T-cell (primary cell): ENCODE results near the gene IL1RN. TPM values are rescaled to one million over a fixed set of nuclear protein-coding genes. Genes with fewer than 3 reads are reported as not detected.

Experiments used
- ATAC-seq, 4 experiments: fragments of 200-7000 bp in 3 of 4; fragments of 150-1000 bp in 1 of 4; cut with Tn5 transposase; replicated peaks in 1 of 4; 1 replicate in 3 of 4; 2 replicates in 1 of 4; pipeline ENCODE4 v1.10.0; 2021; ENCODE audit warnings: moderate library complexity in 3 of 4, mild to moderate bottlenecking in 2 of 4, moderate number of reproducible peaks in 1 of 4
- CTCF ChIA-PET, 2 donors: fragments of 300-600 bp; sonication (Branson Sonifier 250); formaldehyde crosslinking; loops; one replicate each; lab custom pipeline; 2022; ENCODE audit warnings: antibody characterized with exemption in 2 of 2; lab: Charles Lee
- POLR2A ChIA-PET, 2 donors: fragments of 300-600 bp; sonication (Branson Sonifier 250); formaldehyde crosslinking; loops; one replicate each; lab custom pipeline; 2022; ENCODE audit warnings: antibody characterized with exemption in 2 of 2; lab: Charles Lee
- DNase-seq, 35 experiments: peaks; one replicate each; pipeline versions ENCODE4 v3.0.0 to v3.0.0-alpha.2; 2013 to 2023
- H3K27ac ChIP-seq: one replicate; pipeline ENCODE4 v1.5.1; 2013; ENCODE audit warnings: low read length
- H3K27me3 ChIP-seq, 2 experiments: replicated peaks in 1 of 2; 1 replicate in 1 of 2; 2 replicates in 1 of 2; pipeline versions ENCODE4 v1.6.1 to v1.7.0; 2013; ENCODE audit warnings: low read length in 1 of 2, mixed read lengths in 1 of 2; ENCODE audit not compliant: control insufficient read depth in 2 of 2, insufficient read depth in 2 of 2; ENCODE audit errors: extremely low read depth in 1 of 2
- H3K36me3 ChIP-seq, 2 donors: 1 replicate in 1 of 2; 2 replicates in 1 of 2; pipeline versions ENCODE4 v1.6.1 to v1.7.0; 2013; ENCODE audit warnings: low read length in 1 of 2; ENCODE audit not compliant: control insufficient read depth in 2 of 2, insufficient read depth in 1 of 2; ENCODE audit errors: extremely low read depth in 1 of 2
- H3K4me1 ChIP-seq, 2 experiments: 1 replicate in 1 of 2; 2 replicates in 1 of 2; pipeline versions ENCODE4 v1.6.1 to v1.7.0; 2013; ENCODE audit warnings: low read length in 2 of 2, mixed read lengths in 1 of 2; ENCODE audit not compliant: insufficient read depth in 2 of 2, control insufficient read depth in 1 of 2; ENCODE audit errors: extremely low read depth in 1 of 2
- H3K4me3 ChIP-seq, 2 donors: 1 replicate in 1 of 2; 2 replicates in 1 of 2; pipeline versions ENCODE4 v1.5.1 to v1.7.0; 2013; ENCODE audit warnings: mild to moderate bottlenecking in 2 of 2, low read length in 1 of 2, moderate library complexity in 1 of 2; ENCODE audit not compliant: control insufficient read depth in 1 of 2; ENCODE audit errors: extremely low read depth in 1 of 2
- H3K9me3 ChIP-seq: 2 replicates; pipeline ENCODE4 v1.7.0; 2013
- H3K27ac Mint-ChIP-seq, 2 donors: one replicate each; pipeline ENCODE4 v1.8.0; 2020 to 2021; ENCODE audit warnings: mild to moderate bottlenecking in 2 of 2, mixed read lengths in 2 of 2
- H3K27me3 Mint-ChIP-seq, 2 donors: one replicate each; pipeline ENCODE4 v1.8.0; 2021 to 2022; ENCODE audit warnings: mixed read lengths in 2 of 2
- H3K36me3 Mint-ChIP-seq: one replicate; pipeline ENCODE4 v1.8.0; 2021; ENCODE audit warnings: mixed read lengths
- H3K4me1 Mint-ChIP-seq, 3 donors: one replicate each; pipeline ENCODE4 v1.8.0; 2020 to 2022; ENCODE audit warnings: mixed read lengths in 3 of 3, mild to moderate bottlenecking in 1 of 3
- H3K4me3 Mint-ChIP-seq, 3 donors: one replicate each; pipeline ENCODE4 v1.8.0; 2020 to 2022; ENCODE audit warnings: mild to moderate bottlenecking in 3 of 3, mixed read lengths in 3 of 3, moderate library complexity in 3 of 3
- H3K9me3 Mint-ChIP-seq, 3 donors: one replicate each; pipeline ENCODE4 v1.8.0; 2020 to 2022; ENCODE audit warnings: mixed read lengths in 3 of 3
- WGBS: methylation state at CpG from one replicate; pipeline ENCODE4 v1.1.5; 2013; ENCODE audit warnings: missing lambda C conversion rate; ENCODE audit not compliant: insufficient coverage; 5-methylcytosine and 5-hydroxymethylcytosine counted together
- total RNA-seq, 35 experiments: library from RNA in 6 of 35; stranded (reverse) in 6 of 35; fragments of 120-200 nt in 1 of 35; gene quantifications; one replicate each; pipeline versions ENCODE4 v1.2.1 to v1.2.4 and lab custom pipeline; 2013 to 2026

IL1RN gene
- total RNA-seq, 5 donors from 2014 or later (not counting 1 experiment from before 2014, with no cell fraction given) = not detected

- H3K4me3 ChIP-seq = no peak overlapping the region
- H3K27ac ChIP-seq = no peak overlapping the region
- H3K36me3 Mint-ChIP-seq = no peaks in the 10 kb centered on the region
- H3K27me3 ChIP-seq = no peaks in the 10 kb centered on the region
- ChIA-PET POLR2A (interaction anchor here in 1 of 2 donors (0.6 kb wide), 1 partner anchor 55 kb away, joined by 3 read pairs; no protein-coding TSS in a partner anchor), CTCF (no interaction called here)
- no peak overlapping the region for H3K27ac Mint-ChIP-seq
- DNase-seq (no peak), ATAC-seq (no peak)
- no peaks in the 10 kb centered on the region for H3K9me3 ChIP-seq
- WGBS = no CpG with 5 or more reads among the region's 8 CpGs
- no peaks in the 10 kb centered on the region for H3K36me3 ChIP-seq
- peaks cover 11 to 17% of the 10 kb centered on the region in 2 experiments for H3K4me1 ChIP-seq
- H3K4me1 Mint-ChIP-seq = peaks cover 9 to 13% (median 10%) of the 10 kb centered on the region in 3 donors
- no peaks in the 10 kb centered on the region for H3K9me3 Mint-ChIP-seq
- peaks cover 0 to 6% of the 10 kb centered on the region in 2 donors for H3K27me3 Mint-ChIP-seq
- no peak overlapping the region for H3K4me3 Mint-ChIP-seq
These were observed 15.0 kb upstream of the IL1RN start for GRCh38 chr2:113112441-113112840.

- Mint-ChIP-seq H3K4me1 (peaks cover 9 to 13% (median 12%) of the 10 kb centered on the region in 3 donors), H3K27me3 (peaks cover 0 to 6% of the 10 kb centered on the region in 2 donors), H3K27ac (no peak overlapping the region), H3K9me3 (no peaks in the 10 kb centered on the region), H3K36me3 (no peaks in the 10 kb centered on the region), H3K4me3 (no peak overlapping the region)
- DNase-seq (no peak), ATAC-seq (no peak)
- no peaks in the 10 kb centered on the region for H3K36me3 ChIP-seq
- no peaks in the 10 kb centered on the region for H3K9me3 ChIP-seq
- CTCF ChIA-PET = interaction anchor here (0.6 to 0.8 kb wide), 3 partner anchors 24 to 213 kb away, joined by 3 to 5 read pairs (median 4); no protein-coding TSS in a partner anchor
- H3K4me3 ChIP-seq = no peak overlapping the region
- no peaks in the 10 kb centered on the region for H3K27me3 ChIP-seq
- POLR2A ChIA-PET = no interaction called here
- peaks cover 11 to 17% of the 10 kb centered on the region in 2 experiments for H3K4me1 ChIP-seq
- WGBS = no CpG with 5 or more reads among the region's 6 CpGs
- H3K27ac ChIP-seq = no peak overlapping the region
These were observed 14.5 kb upstream of the IL1RN start for GRCh38 chr2:113112871-113113270.

DNA sequence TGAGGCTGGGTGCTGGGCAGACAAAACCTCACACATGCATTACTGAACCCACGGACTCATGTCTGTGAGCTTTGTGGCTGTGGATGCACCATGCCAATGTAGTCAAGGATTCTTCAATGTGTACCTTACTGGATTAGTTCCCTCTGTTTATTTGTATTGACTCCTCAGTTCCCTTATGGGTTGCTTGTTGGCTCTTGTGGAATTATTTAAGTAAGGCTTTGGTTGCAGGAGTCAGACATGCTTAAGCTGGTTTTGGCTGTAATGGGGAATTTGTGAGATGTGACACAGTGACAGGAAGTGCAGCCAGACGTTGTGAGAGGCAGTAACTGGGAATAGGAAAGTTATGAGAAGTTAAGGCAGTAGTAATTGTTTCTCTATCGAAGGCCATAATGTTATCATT lies 13.6 kb upstream of the IL1RN start:
- H3K9me3 Mint-ChIP-seq = no peaks in the 10 kb centered on the region
- H3K4me3 Mint-ChIP-seq = no peak overlapping the region
- H3K36me3 Mint-ChIP-seq = no peaks in the 10 kb centered on the region
- H3K4me1 Mint-ChIP-seq = peaks cover 9 to 13% (median 12%) of the 10 kb centered on the region in 3 donors
- H3K36me3 ChIP-seq = no peaks in the 10 kb centered on the region
- H3K27me3 ChIP-seq = no peaks in the 10 kb centered on the region
- 43% methylated on average over 2 of the region's 3 CpGs for WGBS
- no peak overlapping the region for H3K27ac Mint-ChIP-seq
- ATAC-seq (no peak), DNase-seq (no peak)
- H3K27ac ChIP-seq = no peak overlapping the region
- H3K4me3 ChIP-seq = no peak overlapping the region
- H3K27me3 Mint-ChIP-seq = peaks cover 0 to 1% of the 10 kb centered on the region in 2 donors
- CTCF ChIA-PET = interaction anchor here in 1 of 2 donors (0.6 kb wide), 1 partner anchor 25 kb away, joined by 3 read pairs; no protein-coding TSS in a partner anchor
- POLR2A ChIA-PET = no interaction called here
- H3K4me1 ChIP-seq = peaks cover 11 to 17% of the 10 kb centered on the region in 2 experiments
- no peaks in the 10 kb centered on the region for H3K9me3 ChIP-seq

DNA sequence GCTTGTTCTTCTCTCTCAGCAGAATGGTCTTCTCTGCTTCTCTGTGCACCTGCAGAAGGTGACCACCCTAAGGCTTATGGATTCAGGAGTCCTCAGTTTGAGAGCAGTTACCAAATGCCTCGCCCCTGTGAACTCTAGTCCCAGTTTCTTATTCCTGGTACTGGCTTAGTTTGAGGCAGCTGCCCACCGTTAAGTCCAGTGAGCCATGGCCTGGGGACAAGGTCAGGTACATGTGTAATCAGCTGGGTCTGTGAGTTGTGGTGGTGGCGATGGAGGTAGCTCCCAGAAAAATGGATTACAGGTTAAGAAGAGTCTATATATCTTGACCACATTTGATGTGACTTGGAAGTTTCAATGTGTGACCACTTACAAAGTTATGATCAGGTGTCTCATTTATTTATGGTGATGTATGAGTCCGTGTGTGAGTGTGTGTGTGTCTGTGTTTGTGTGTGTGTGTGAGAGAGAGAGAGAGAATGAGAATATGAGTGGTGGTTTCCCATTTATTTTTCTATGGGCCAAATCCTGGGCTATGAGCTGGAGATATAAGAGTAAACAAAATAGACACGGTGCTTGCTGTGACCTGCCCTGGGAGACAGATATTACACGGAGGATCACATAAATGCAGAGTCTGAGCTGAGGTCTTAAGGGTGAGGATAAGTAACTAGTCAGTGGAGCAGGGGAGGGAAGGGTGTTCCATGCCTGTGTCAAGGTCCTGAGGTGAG lies 13.0 kb upstream of the IL1RN start:
- Histone ChIP-seq H3K4me1 (peaks cover 11 to 17% of the 10 kb centered on the region in 2 experiments), H3K9me3 (no peaks in the 10 kb centered on the region), H3K27ac (no peak overlapping the region), H3K27me3 (no peaks in the 10 kb centered on the region), H3K4me3 (no peak overlapping the region), H3K36me3 (no peaks in the 10 kb centered on the region)
- CTCF ChIA-PET = interaction anchor here in 1 of 2 donors (0.6 kb wide), 1 partner anchor 25 kb away, joined by 3 read pairs; no protein-coding TSS in a partner anchor
- Mint-ChIP-seq H3K9me3 (no peaks in the 10 kb centered on the region), H3K4me3 (no peak overlapping the region), H3K27me3 (no peaks in the 10 kb centered on the region), H3K4me1 (peaks cover 9 to 13% (median 12%) of the 10 kb centered on the region in 3 donors), H3K36me3 (no peaks in the 10 kb centered on the region), H3K27ac (no peak overlapping the region)
- WGBS = 90% methylated on average over 6 of the region's 6 CpGs
- DNase-seq = no peak
- no peak for ATAC-seq
- POLR2A ChIA-PET = no interaction called here

- ATAC-seq (no peak), DNase-seq (no peak)
- no CpG with 5 or more reads among the region's 4 CpGs for WGBS
- Mint-ChIP-seq H3K9me3 (no peaks in the 10 kb centered on the region), H3K27me3 (peaks cover 0 to 4% of the 10 kb centered on the region in 2 donors), H3K36me3 (no peaks in the 10 kb centered on the region), H3K27ac (no peak overlapping the region), H3K4me1 (peaks cover 9 to 13% (median 12%) of the 10 kb centered on the region in 3 donors), H3K4me3 (no peak overlapping the region)
- peaks cover 11 to 17% of the 10 kb centered on the region in 2 experiments for H3K4me1 ChIP-seq
- ChIA-PET CTCF (no interaction called here), POLR2A (no interaction called here)
- no peak overlapping the region for H3K27ac ChIP-seq
- no peak overlapping the region for H3K4me3 ChIP-seq
- no peaks in the 10 kb centered on the region for H3K27me3 ChIP-seq
- no peaks in the 10 kb centered on the region for H3K36me3 ChIP-seq
- no peaks in the 10 kb centered on the region for H3K9me3 ChIP-seq
These were observed 12.4 kb upstream of the IL1RN start for GRCh38 chr2:113114996-113115395.

GRCh38 chr2:113116100-113116958 lies 11.1 kb upstream of the IL1RN start:
- H3K27me3 Mint-ChIP-seq = peaks cover 0 to 4% of the 10 kb centered on the region in 2 donors
- H3K4me3 Mint-ChIP-seq = peak overlapping the region in 1 of 3 donors; percentile 57
- peak in 3 of 4 experiments; percentile 37 to 64 (median 57) for ATAC-seq
- H3K27ac Mint-ChIP-seq = no peak overlapping the region
- Histone ChIP-seq H3K4me3 (no peak overlapping the region), H3K27me3 (no peaks in the 10 kb centered on the region), H3K27ac (no peak overlapping the region), H3K9me3 (no peaks in the 10 kb centered on the region), H3K36me3 (no peaks in the 10 kb centered on the region), H3K4me1 (peaks cover 11 to 17% of the 10 kb centered on the region in 2 experiments)
- 80% methylated on average over 3 of the region's 10 CpGs for WGBS
- H3K4me1 Mint-ChIP-seq = peaks cover 9 to 18% (median 13%) of the 10 kb centered on the region in 3 donors
- no peaks in the 10 kb centered on the region for H3K9me3 Mint-ChIP-seq
- DNase-seq = peak in 2 of 35 experiments; percentile 20 to 48
- ChIA-PET POLR2A (no interaction called here), CTCF (no interaction called here)
- no peaks in the 10 kb centered on the region for H3K36me3 Mint-ChIP-seq
